ENCODE results near the gene SAPCD1. TPM values are rescaled to one million over a fixed set of nuclear protein-coding genes. Genes with fewer than 3 reads are reported as not detected.

Gene SAPCD1
- total and polyA plus RNA-seq, 10 of the 15 experiments (the other 5 are each of a cell fraction or from before 2014, with no cell fraction given), result 1.6 to 13.0 (median 5.4) TPM

GRCh38 chr6:31737991-31738979, 24.2 kb upstream of the SAPCD1 start (continued):
- TF ChIP-seq CHD1 (IDR thresholded peaks at IDR 0.05; ENCODE audit: low read depth, low read length), result no peak
- no peak for TF ChIP-seq IRF4 (IDR thresholded peaks at IDR 0.05; ENCODE audit: low read depth, low read length)
- TF ChIP-seq ZBTB33 (IDR thresholded peaks at IDR 0.05), result no peak
- no peak; the same call in 1 of the 2 replicates for TF ChIP-seq TBL1XR1 (IDR thresholded peaks at IDR 0.05; ENCODE audit: low read depth, low read length)
- TF ChIP-seq CHD2 (IDR thresholded peaks at IDR 0.05; ENCODE audit: borderline replicate concordance, low read depth, low read length), result peak; percentile 37; the same call in 1 of the 2 replicates
- no peak for TF ChIP-seq BCL3 (IDR thresholded peaks at IDR 0.05; ENCODE audit: borderline replicate concordance, insufficient read depth, low read depth, low read length, poor library complexity, severe bottlenecking)
- no peak for TF ChIP-seq TCF3 (IDR thresholded peaks at IDR 0.05; ENCODE audit: borderline replicate concordance, insufficient read depth, low read depth, low read length)
- no peak for TF ChIP-seq CREB1 (IDR thresholded peaks at IDR 0.05; ENCODE audit: low read depth)
- no peak for TF ChIP-seq ZNF687 (IDR thresholded peaks at IDR 0.05)
- TF ChIP-seq POLR2AphosphoS2 (IDR thresholded peaks at IDR 0.05; ENCODE audit: low read depth, low read length), result 0 out of 2 replicates have a peak, but pooled peaks have one; percentile 58
- no peak; the same call in 1 of the 2 replicates for TF ChIP-seq BMI1 (IDR thresholded peaks at IDR 0.05; ENCODE audit: borderline replicate concordance)
- peak; percentile 82 for TF ChIP-seq CREM (IDR thresholded peaks at IDR 0.05; ENCODE audit: low read depth)
- no peak for TF ChIP-seq HDAC2 (IDR thresholded peaks at IDR 0.05)
- peak; percentile 63 for TF ChIP-seq MEF2B (IDR thresholded peaks at IDR 0.05; ENCODE audit: partially characterized antibody, poor library complexity, severe bottlenecking)
- peak; percentile 61 to 73; a peak in 3 of 4 replicates for TF ChIP-seq EP300 (IDR thresholded peaks at IDR 0.05; ENCODE audit: borderline replicate concordance in 1 of 2, control insufficient read depth in 1 of 2, low read depth in 2 of 2, low read length in 2 of 2)
- no peak for TF ChIP-seq FOXK2 (IDR thresholded peaks at IDR 0.05)
- peak; percentile 72; the same call in 1 of the 2 replicates for TF ChIP-seq SIN3A (IDR thresholded peaks at IDR 0.05; ENCODE audit: low read depth, low read length)
- TF ChIP-seq ETV6 (conservative IDR thresholded peaks at IDR 0.05 in 1 of 2, IDR thresholded peaks at IDR 0.05 in 1 of 2; ENCODE audit: borderline replicate concordance in 1 of 2, low read depth in 1 of 2), result peak in 1 of 2 experiments; percentile 94; a peak in 2 of 4 replicates
- no peak for TF ChIP-seq SREBF2 (IDR thresholded peaks at IDR 0.05; ENCODE audit: low read length)
- TF ChIP-seq PKNOX1 (IDR thresholded peaks at IDR 0.05), result peak; percentile 48; the same call in 1 of the 2 replicates

All from GM12878 (cell line).